CD4-positive, alpha-beta T cell treated with Interleukin-15 for 4 hours (primary cell): ENCODE results near the gene PXN.
A peak's percentile ranks its signal among the peaks of the same experiment; 100 is the strongest.
"Not testable (repeated sequence)": the region's sequence is repeated elsewhere in the genome, so short reads cannot be mapped to it uniquely, and the experiment has no call there.

Source experiments
- DNase-seq: peaks from one replicate; pipeline ENCODE4 v3.0.0-alpha.2; 2020; ENCODE audit warnings: low spot score

Gene PXN

DNA sequence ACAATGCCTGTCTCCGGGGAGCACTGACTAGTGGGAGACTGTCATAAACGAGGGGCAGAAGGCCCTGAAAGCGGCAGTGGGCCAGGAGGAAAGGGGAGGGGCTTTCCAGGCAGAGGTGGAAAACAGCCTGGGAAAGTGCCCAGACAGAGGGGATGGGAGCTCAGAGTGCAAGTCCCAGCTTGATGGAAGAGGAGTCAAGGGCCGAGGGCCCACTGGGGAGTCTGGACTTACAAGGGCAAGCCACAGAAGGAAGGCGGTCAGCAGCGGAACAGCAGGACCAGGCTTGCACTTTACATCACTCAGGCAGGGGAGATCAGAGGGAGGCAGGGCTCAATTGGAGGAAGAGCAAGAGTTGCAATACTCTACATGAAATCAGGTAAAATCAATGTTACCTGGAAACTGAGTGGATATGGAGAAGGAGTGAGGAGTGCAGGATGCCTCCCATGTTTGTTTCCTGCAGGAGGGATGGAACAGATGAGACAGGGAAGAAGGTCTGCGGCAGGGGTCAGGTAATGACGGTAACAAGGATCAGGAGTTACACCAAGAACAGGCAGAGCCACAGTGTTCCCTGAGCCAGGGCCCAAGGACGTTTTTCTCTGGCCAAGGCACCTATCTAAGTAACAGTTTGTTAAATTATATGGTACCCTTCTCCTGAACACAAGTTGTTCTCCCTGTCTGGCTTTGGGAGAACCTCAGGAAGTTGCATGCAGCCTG is 23.8 kb downstream of the PXN start:
- DNase-seq, result no peak

DNA sequence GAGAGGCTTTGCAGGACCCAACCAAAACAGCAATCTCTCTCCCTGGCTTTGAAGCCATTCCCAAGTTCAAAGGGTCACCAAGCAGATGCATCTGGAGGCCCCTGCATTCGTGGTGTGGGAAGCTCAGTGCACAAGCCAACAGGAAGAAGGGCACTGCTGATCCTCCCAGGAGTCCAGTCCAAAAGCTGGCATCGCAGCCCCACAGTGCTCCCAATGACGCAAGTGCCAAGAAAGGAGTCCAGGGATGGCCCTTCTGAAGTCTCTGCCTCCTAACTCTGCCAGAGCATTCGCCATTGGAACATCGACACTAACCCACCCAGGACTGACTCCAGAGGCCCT is 25.1 kb downstream of the PXN start:
- no peak for DNase-seq

DNA sequence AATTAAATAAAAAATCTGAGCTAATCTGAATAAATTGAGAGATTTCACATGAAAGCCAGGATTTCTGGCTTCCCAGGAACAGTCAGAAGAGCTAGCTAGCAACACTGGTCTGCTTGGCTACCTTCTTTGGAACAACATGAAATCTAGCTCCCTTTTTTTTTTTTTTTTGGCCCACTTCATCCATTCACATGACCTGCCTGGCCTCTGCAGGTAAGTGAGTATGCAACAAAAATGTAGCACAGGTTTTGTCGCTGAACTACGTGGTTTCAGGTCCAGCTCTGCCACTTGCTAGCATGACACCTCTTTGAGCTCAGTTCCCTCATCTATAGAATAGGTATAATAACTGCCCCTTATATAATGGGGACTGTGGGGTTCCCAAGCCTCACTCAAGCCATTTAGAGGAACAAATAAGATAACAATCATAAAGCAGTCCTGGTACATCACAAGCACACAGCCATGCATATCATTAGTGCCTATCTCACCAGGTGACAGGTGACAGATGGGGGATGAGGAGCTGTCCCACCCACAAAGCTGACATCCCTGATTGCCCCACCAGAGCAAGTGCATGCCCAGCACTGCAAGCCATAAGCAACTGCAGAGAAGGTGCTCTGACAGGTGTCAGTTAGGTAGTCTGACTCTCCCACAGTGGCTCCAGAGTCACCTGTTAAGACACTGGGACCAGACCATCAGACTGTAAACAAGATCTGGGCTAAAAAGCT is 25.6 kb downstream of the PXN start:
- no peak for DNase-seq

DNA sequence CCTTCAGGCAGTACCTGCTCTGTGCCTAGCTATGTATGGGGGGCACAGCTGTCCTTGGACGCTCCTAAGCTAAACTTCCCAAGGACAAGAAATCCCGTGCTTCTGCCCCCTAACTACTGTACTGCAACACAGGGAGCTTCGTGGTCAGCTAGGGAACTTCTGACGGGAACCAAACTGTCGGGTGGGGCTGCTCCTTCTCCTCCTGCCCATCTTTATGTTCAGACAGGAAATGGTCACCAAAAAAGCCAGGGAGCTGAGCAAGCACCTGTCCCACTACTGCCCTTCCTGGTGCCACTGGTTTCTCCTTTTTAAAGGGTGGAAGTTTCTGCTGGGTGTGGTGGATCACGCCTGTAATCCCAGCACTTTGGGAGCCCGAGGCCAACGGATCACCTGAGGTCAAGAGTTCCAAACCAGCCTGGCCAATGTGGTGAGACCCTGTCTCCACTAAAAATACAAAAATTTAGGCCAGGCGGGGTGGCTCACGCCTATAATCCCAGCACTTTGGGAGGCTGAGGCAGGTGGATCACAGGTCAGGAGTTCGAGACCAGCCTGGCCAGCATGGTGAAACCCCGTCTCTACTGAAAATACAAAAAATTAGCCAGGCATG is 26.6 kb downstream of the PXN start:
- DNase-seq, result no peak

DNA sequence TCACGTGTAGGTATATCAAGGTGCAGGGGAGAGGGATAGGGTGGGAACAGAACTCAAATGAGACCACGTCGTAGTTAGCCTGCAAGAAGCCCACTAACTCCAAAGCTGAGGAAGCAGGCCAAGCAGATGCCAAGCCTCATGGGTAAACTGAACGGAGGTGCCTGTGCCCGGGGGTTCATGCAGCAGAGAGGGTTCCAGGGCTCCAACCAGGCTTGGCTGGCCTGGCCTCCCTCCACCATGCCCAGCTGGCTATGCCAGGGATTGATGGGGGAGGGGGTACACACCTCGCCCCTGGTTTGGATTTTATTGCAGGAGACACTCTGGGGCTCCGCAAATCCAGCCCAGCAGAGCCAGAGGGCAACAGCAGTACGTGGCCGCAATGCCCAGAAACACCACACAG is 27.3 kb downstream of the PXN start:
- DNase-seq, result no peak

DNA sequence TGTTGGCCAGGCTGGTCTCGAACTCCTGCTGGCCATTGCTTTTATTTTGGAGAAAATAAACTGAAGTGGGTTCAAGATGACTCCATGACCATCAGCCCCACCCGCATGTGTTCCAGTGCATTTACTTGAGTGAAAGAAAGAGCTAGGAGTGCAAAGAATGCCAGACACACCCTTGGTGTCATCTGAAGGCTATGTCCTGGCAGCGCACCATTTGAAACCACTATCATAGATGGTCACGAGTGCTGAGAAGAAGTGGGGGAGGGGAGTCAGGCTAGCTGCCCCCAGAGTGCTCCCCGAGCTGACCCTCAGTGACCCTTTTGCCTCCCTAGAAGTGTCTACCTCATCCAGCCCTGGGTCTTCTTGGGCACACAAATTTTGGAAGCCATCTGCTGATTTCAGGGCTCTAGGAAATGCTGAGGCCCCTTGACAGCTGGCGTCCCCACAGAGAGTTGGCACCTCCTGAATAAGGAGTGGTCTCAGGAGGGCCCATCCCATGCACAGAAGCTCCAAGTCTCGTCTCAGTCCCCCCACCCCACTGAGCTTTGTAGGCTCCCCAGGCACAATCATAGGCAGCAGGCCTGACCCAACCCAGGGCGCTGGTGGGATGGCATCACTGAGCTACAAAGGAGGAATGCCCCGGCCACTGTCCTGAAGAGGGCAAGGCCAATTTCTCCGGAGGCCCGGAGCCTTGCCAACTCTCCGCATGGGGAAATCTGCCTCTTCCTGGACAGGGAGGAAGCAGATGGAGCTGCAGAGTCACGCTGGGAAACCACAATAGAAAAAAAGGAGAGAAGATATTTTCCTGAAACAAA is 28.0 kb downstream of the PXN start:
- no peak for DNase-seq

DNA sequence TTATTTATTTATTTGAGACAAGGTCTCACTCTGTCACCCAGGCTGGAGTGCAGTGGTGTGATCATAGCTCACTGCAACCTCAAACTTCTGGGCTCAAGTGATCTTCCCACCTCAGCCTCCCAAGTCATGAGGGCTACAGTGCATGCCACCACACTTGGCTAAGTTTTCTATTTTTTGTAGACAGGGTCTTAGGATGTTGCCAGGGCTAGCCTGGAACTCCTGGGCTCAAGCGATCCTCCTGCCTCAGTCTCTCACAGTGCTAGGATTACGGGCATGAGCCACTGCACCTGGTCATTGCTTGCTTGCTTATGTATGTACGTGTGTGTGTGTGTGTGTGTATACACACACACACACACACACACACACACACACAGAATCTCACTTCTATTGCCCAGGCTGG is 28.7 kb downstream of the PXN start:
- DNase-seq, result not testable (repeated sequence)

DNA sequence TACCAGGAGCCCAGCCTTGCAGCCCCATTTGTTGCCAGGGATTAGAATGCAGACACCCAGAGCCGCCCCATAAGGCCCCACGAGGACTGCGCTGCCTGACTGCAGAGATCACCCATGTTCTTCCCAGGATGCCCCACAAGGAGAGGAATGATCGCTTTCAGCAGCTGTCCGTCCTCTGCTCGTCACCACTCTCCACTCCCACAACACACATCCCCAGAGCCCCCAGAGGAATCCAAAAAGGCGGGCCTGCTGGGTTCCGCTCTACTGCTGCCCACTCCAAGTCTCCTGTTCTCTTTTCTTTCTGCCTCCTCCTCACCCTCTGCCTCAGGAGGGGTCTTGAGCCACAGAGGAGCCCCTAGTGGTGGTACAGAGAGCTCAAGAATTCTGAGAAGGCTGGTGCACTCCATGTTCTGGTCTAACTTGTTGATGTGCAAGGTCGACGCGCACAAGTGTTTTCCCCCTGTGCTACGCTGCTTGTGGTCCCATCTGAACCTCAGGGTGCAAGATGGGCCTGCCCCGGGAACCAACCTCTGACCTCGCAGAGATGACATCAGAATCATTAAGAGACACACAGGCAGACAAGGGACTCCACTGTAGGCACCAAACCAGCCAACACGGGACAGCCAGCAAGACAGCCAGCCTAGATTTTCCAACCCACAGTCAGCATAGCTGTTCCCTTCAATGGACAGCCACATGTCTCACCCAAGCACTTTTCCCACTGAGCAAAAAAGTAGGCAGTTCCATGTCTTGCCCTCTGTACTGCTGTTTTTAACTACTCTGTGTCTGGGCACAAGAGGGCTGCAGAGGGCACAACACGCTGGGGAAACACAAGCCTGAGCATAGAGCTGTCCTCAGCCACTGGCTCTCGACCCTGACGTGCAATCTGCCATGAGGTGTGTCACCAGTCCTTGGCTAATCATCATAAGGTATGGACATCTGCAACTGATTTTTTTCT is 29.9 kb downstream of the PXN start:
- no peak for DNase-seq

DNA sequence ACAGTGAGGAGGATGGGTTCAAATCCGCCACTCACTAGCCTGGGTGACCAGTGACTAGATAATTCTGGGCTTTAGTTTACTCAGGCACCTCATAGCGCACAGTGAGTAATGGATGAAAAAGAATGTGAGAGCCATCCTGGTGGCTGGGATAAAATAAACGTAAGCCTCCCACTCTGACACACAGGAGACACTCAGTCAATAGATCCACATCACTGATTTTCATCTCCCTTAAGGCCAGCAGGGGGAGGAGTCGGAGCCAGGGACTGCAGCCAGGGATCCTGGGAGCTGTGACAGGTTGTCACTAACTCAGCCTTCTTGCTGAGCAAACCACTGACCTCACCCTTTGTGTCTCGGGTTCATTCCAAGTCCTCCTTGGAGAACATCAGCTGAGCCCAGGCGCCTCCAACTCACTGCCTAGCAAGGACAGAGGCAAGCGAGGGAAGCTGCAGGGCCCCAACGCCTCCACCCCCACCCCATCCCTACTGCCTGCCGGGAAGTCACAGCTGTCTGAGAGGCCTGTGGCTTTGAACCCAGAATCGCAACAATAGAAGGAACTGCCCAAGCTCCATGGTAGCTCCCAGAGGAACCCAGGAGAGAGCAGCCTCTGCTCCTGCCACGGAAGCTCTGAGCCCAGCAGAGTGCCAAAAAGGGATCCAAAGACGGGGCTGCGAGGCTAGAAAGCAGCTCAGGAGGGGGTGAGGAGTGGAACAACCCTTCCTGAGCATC is 30.7 kb downstream of the PXN start:
- no peak for DNase-seq

DNA sequence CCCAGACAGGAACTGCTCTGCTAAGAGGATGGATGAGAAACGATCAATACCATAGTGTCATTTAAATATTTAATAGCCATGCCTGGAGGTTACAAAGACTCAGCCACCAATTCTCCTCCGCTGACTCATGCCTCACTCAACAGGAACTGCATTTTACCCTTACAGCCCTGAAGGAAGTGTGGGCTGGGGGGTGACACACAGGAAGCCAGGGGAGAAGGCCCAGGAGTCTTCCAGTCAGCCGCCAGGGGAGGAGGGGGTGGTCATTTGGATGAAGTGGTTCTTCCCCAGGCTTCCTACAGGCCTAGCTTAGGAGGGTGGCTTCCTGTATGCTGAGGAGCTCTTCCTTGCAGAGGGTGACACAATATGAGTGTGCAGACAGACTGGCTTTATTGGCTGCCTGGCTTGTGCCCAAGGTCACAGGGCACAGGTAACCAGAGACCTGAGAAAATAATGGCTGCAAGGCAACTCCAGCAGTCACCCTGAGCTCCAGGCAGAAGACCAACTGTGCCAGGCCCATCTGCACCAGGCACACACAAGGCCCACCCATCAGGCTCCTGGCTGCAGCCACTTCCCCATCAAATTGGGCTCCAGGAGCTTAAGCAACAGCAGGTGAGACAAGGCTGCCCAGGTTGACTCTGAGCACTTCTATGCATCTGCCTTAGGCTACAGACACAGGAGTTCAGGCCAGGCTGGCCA is 34.1 kb downstream of the PXN start:
- DNase-seq, result peak; percentile 84

DNA sequence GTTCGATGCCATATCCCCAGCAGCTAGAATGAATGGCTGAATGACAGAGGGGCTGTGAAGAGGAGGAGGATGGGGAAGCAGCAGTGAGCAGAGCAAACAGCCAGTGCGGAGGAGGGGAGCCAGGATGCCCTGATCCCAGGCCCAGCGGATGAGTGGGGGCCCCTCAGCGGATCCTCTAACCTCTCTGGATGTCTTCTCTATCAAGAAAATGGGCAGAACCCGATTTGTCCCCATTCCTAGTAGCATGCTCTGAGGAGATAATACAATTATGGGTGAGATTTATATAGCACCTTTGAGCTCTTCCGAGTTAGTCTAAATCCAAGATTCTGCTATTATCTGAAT is 34.6 kb downstream of the PXN start:
- DNase-seq, result no peak

DNA sequence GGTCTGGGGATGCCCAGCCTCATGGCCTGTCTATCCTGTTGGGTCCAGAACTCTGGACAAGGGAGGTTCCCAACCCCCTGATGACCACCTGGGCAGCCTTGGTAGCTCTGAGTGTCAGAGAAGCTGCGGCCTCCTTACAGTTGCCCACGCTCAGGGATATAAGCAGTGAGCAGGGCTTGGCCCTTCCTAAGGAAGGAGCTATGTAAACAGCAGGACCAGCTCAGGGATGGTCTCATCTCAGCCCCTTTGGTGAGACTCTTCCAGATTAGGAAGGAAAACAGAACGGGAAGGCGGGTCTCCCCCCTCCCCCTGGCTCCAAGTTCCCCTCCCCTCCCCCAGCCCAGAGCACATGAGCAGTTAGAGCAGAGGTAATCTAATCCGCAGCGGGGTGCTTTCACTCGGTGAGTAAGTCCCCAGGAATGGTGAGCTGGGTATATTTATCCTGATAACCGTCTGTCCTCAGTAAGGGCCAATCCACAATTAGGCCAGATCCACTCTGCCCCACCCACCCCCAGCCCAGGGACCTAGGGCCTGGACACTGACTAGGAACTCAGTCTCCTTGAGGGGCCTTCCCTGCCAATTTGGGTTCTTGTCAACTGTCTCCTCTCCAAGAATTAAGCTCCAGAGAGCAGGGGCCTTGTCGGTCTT is 35.1 kb downstream of the PXN start:
- no peak for DNase-seq

DNA sequence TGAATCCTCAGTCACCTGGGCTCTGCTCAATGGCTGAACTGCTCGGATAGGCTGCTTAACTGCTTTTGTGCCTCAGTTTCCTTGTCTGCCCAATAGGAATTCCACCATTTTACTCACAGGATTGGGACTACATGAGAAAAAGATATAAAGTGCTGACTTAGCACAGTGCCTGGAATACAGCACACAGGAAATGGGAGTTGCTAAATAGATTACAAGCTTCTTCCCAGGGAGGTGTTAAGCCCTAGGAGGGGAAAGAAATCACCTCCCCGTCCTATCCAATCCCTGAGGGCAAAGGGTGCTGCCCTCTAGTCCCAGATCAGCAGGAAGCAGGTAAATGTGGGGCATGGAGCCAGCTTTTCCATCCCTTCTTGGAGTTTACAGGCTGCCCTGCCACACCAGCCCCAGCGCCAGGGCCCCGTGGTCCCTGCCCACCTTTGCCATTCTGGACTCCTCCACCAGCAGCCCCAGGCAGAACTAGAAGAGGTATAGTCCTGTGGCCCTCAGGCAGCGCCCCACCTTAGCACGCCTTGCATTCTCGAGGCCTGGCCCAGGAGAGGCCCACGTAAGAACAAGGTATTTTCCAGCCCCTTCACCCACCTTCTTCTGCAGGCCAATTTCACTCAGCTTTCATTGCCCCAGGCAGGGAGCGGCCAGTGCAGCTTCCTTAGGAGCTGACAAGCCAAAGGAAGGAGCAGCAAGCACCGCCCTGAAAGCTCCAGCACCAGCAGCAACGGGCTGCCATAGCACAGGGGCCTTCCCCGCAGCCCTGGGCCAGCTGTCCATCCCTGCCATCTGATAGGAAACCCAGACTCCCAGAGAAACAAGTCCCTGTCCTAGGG is 35.8 kb downstream of the PXN start:
- no peak for DNase-seq

DNA sequence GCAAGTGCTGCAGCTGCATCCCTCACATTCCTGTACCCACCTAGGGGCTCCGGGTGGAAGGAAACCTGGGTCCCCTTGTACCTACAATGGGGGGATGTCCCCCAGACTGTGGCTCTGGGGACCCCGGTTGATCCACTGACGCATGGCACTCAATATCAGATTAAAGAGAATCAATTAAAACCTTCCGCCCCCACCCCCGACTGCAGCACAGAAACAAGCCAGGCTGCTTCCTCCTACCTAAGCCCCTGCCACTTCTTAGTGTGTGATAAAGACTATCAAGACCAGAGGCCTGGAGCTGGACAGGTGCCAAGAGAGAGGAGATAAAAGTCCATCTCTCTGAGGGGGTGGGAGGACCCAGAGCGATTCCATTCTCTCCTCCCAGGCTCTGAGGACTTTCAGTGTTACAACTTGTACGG is 36.5 kb downstream of the PXN start:
- no peak for DNase-seq

DNA sequence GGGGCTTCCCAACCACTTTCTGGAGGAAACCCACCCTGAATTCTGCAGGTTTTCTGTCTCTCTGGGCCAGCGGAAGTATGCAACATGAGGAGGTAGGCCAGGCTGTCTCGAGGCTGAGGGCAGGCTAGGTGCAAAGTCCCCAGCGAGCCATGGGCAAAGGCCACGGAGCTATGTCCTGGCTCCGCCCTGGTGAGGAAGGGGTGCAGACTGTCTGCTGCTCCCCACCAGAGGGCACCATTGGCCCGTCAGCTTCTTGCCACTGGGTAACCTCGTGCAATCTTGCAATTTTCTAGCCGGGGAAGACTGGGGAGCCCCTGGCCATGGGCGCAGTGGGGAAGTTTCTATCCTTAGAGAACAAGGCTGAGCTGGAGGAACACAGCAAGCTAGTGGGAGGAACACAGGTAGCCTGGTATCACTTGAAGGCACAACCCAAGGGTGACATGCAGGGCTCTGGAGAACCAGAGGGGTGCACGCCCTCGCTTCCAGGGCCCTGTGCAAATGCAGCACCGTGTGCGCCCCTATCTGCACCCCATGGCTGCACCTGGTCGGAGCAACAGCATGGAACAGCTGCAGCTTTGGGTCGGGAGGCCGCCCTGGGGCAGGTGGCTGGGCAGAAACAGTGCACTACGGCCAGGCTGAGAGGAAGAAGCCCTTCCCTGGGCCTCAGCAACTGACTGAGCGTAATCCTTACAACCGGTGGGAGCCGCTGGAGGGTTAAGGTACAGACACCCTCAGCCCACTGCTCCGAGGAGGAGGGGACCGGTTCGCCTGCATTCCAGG is 37.0 kb downstream of the PXN start:
- peak; percentile 87 for DNase-seq

DNA sequence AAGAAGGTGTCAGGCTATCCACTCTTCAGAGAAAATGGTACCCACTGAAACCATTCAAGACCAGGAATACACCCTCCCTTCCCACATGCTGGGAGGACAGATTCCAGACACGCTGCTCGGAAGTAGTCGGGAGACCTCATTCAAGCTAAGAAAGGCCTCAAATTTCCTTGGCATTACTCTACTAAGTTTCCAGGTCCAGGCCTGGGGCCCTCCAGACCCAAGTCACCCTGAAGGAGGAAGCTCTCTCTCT is 37.6 kb downstream of the PXN start:
- DNase-seq, result no peak

DNA sequence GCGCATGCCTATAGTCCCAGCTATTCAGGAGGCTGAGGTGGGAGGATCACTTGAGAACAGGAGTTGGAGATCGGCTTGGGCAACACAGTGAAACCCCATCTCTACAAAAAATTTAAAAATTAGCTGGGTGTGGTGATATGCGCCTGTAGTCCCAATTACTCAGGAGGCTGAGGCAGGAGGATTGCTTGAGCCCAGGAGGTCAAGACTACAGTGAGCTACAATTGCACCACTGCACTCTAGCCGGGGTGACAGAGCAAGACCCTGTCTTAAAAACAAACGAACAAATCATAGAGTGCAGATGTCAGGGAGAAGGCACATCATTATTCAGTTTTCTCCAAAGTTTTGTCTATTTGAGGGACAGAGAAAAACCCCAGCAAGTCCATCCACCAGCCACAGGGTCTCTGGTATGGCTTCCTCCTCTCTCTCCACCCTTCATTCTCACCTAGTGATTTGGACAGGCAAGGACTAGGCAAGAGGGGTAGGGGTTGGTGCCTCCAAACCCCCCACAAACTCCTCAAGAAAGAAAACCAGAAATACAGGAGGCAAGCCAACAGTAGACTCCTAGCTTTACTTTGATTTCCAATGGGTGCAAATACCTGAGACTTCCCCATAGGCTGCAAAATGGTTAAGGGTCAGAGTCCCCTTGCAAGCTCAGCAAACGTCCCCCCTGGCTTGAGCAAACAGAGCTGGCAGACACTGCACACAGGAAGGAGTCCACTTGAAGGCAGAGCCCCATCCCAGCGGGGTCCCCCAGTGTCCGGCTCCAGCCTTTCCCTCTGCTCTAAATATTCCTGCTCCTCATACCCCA is 38.1 kb downstream of the PXN start:
- DNase-seq, result no peak
